ENCODE data around the gene ABCC10.
A peak's percentile ranks its signal among the peaks of the same experiment; 100 is the strongest.

Gene ABCC10

GRCh38 chr6:43434943-43435342 is 7.6 kb downstream of the ABCC10 start:
- Histone ChIP-seq H3K27me3 (ENCODE audit: control insufficient read depth in 1 of 2, insufficient read depth in 2 of 2, low read length in 2 of 2) (no peaks in the 10 kb centered on the region), H3K27ac (ENCODE audit: low read depth, low read length) (no peak overlapping the region), H3K4me1 (ENCODE audit: insufficient read depth, low read length) (peaks cover 23% of the 10 kb centered on the region), H3K4me3 (ENCODE audit: low read depth in 1 of 2, low read length in 2 of 2) (no peak overlapping the region), H3K9me3 (ENCODE audit: low read length) (no peaks in the 10 kb centered on the region), H3K9ac (ENCODE audit: low read length) (no peak overlapping the region), H3K36me3 (ENCODE audit: insufficient read depth, low read length) (peaks cover 34% of the 10 kb centered on the region)

GRCh38 chr6:43435682-43436437 is 8.5 kb downstream of the ABCC10 start:
- Histone ChIP-seq H3K27ac (ENCODE audit: low read depth, low read length) (peak overlapping the region; percentile 60), H3K9me3 (ENCODE audit: low read length) (no peaks in the 10 kb centered on the region), H3K36me3 (ENCODE audit: insufficient read depth, low read length) (peaks cover 34% of the 10 kb centered on the region), H3K27me3 (ENCODE audit: control insufficient read depth in 1 of 2, insufficient read depth in 2 of 2, low read length in 2 of 2) (no peaks in the 10 kb centered on the region), H3K9ac (ENCODE audit: low read length) (no peak overlapping the region), H3K4me1 (ENCODE audit: insufficient read depth, low read length) (peaks cover 23% of the 10 kb centered on the region), H3K4me3 (ENCODE audit: low read depth in 1 of 2, low read length in 2 of 2) (no peak overlapping the region)

GRCh38 chr6:43436577-43437282 is 9.4 kb downstream of the ABCC10 start:
- no peak overlapping the region for H3K4me3 ChIP-seq (ENCODE audit: low read depth in 1 of 2, low read length in 2 of 2)
- H3K4me1 ChIP-seq (ENCODE audit: insufficient read depth, low read length): peaks cover 23% of the 10 kb centered on the region
- H3K27ac ChIP-seq (ENCODE audit: low read depth, low read length): peak overlapping the region; percentile 60
- no peaks in the 10 kb centered on the region for H3K27me3 ChIP-seq (ENCODE audit: control insufficient read depth in 1 of 2, insufficient read depth in 2 of 2, low read length in 2 of 2)
- H3K9me3 ChIP-seq (ENCODE audit: low read length): no peaks in the 10 kb centered on the region
- peaks cover 39% of the 10 kb centered on the region for H3K36me3 ChIP-seq (ENCODE audit: insufficient read depth, low read length)
- H3K9ac ChIP-seq (ENCODE audit: low read length): no peak overlapping the region

GRCh38 chr6:43437700-43438099 is 10.4 kb downstream of the ABCC10 start:
- Histone ChIP-seq H3K4me3 (ENCODE audit: low read depth in 1 of 2, low read length in 2 of 2) (no peak overlapping the region), H3K27ac (ENCODE audit: low read depth, low read length) (no peak overlapping the region), H3K27me3 (ENCODE audit: control insufficient read depth in 1 of 2, insufficient read depth in 2 of 2, low read length in 2 of 2) (no peaks in the 10 kb centered on the region), H3K4me1 (ENCODE audit: insufficient read depth, low read length) (peaks cover 23% of the 10 kb centered on the region), H3K9ac (ENCODE audit: low read length) (no peak overlapping the region), H3K36me3 (ENCODE audit: insufficient read depth, low read length) (peaks cover 41% of the 10 kb centered on the region), H3K9me3 (ENCODE audit: low read length) (no peaks in the 10 kb centered on the region)

GRCh38 chr6:43442935-43443334 is 15.6 kb downstream of the ABCC10 start:
- no peaks in the 10 kb centered on the region for H3K27me3 ChIP-seq (ENCODE audit: control insufficient read depth in 1 of 2, insufficient read depth in 2 of 2, low read length in 2 of 2)
- no peaks in the 10 kb centered on the region for H3K4me1 ChIP-seq (ENCODE audit: insufficient read depth, low read length)
- no peak overlapping the region for H3K27ac ChIP-seq (ENCODE audit: low read depth, low read length)
- H3K9ac ChIP-seq (ENCODE audit: low read length): no peak overlapping the region
- peaks cover 66% of the 10 kb centered on the region for H3K36me3 ChIP-seq (ENCODE audit: insufficient read depth, low read length)
- H3K9me3 ChIP-seq (ENCODE audit: low read length): no peaks in the 10 kb centered on the region
- no peak overlapping the region for H3K4me3 ChIP-seq (ENCODE audit: low read depth in 1 of 2, low read length in 2 of 2)

- H3K4me3 ChIP-seq (ENCODE audit: low read depth in 1 of 2, low read length in 2 of 2): no peak overlapping the region
- peaks cover 66% of the 10 kb centered on the region for H3K36me3 ChIP-seq (ENCODE audit: insufficient read depth, low read length)
- no peak overlapping the region for H3K9ac ChIP-seq (ENCODE audit: low read length)
- no peak overlapping the region for H3K27ac ChIP-seq (ENCODE audit: low read depth, low read length)
- no peaks in the 10 kb centered on the region for H3K9me3 ChIP-seq (ENCODE audit: low read length)
- H3K27me3 ChIP-seq (ENCODE audit: control insufficient read depth in 1 of 2, insufficient read depth in 2 of 2, low read length in 2 of 2): no peaks in the 10 kb centered on the region
- no peaks in the 10 kb centered on the region for H3K4me1 ChIP-seq (ENCODE audit: insufficient read depth, low read length)
These were observed 16.7 kb downstream of the ABCC10 start for GRCh38 chr6:43444036-43444435.

- H3K9ac ChIP-seq (ENCODE audit: low read length): no peak overlapping the region
- H3K4me3 ChIP-seq (ENCODE audit: low read depth in 1 of 2, low read length in 2 of 2): no peak overlapping the region
- H3K27me3 ChIP-seq (ENCODE audit: control insufficient read depth in 1 of 2, insufficient read depth in 2 of 2, low read length in 2 of 2): no peaks in the 10 kb centered on the region
- H3K36me3 ChIP-seq (ENCODE audit: insufficient read depth, low read length): peaks cover 71% of the 10 kb centered on the region
- H3K4me1 ChIP-seq (ENCODE audit: insufficient read depth, low read length): no peaks in the 10 kb centered on the region
- no peak overlapping the region for H3K27ac ChIP-seq (ENCODE audit: low read depth, low read length)
- no peaks in the 10 kb centered on the region for H3K9me3 ChIP-seq (ENCODE audit: low read length)
These were observed 17.2 kb downstream of the ABCC10 start for GRCh38 chr6:43444582-43444981.

GRCh38 chr6:43445576-43445975 is 18.2 kb downstream of the ABCC10 start:
- Histone ChIP-seq H3K4me1 (ENCODE audit: insufficient read depth, low read length) (no peaks in the 10 kb centered on the region), H3K36me3 (ENCODE audit: insufficient read depth, low read length) (peaks cover 77% of the 10 kb centered on the region)

GRCh38 chr6:43447604-43448003 is 20.3 kb downstream of the ABCC10 start:
- Histone ChIP-seq H3K36me3 (ENCODE audit: insufficient read depth, low read length) (peaks cover 63% of the 10 kb centered on the region), H3K27me3 (ENCODE audit: control insufficient read depth in 1 of 2, insufficient read depth in 2 of 2, low read length in 2 of 2) (no peaks in the 10 kb centered on the region), H3K9me3 (ENCODE audit: low read length) (no peaks in the 10 kb centered on the region), H3K4me1 (ENCODE audit: insufficient read depth, low read length) (no peaks in the 10 kb centered on the region), H3K9ac (ENCODE audit: low read length) (no peak overlapping the region), H3K27ac (ENCODE audit: low read depth, low read length) (no peak overlapping the region), H3K4me3 (ENCODE audit: low read depth in 1 of 2, low read length in 2 of 2) (no peak overlapping the region)

More at GRCh38 chr6:43445576-43445975, 18.2 kb downstream of the ABCC10 start:
- H3K4me3 ChIP-seq (ENCODE audit: low read depth in 1 of 2, low read length in 2 of 2): no peak overlapping the region
- no peaks in the 10 kb centered on the region for H3K9me3 ChIP-seq (ENCODE audit: low read length)
- H3K27ac ChIP-seq (ENCODE audit: low read depth, low read length): no peak overlapping the region
- H3K27me3 ChIP-seq (ENCODE audit: control insufficient read depth in 1 of 2, insufficient read depth in 2 of 2, low read length in 2 of 2): no peaks in the 10 kb centered on the region
- no peak overlapping the region for H3K9ac ChIP-seq (ENCODE audit: low read length)

- Histone ChIP-seq H3K9ac (ENCODE audit: low read length) (no peak overlapping the region), H3K27me3 (ENCODE audit: control insufficient read depth in 1 of 2, insufficient read depth in 2 of 2, low read length in 2 of 2) (no peaks in the 10 kb centered on the region), H3K4me1 (ENCODE audit: insufficient read depth, low read length) (no peaks in the 10 kb centered on the region), H3K36me3 (ENCODE audit: insufficient read depth, low read length) (peaks cover 50% of the 10 kb centered on the region), H3K4me3 (ENCODE audit: low read depth in 1 of 2, low read length in 2 of 2) (no peak overlapping the region), H3K27ac (ENCODE audit: low read depth, low read length) (no peak overlapping the region), H3K9me3 (ENCODE audit: low read length) (no peaks in the 10 kb centered on the region)
These were observed 21.6 kb downstream of the ABCC10 start for GRCh38 chr6:43448916-43449315.

- H3K27me3 ChIP-seq (ENCODE audit: control insufficient read depth in 1 of 2, insufficient read depth in 2 of 2, low read length in 2 of 2): peaks cover 0 to 8% of the 10 kb centered on the region in 2 donors
- no peak overlapping the region for H3K27ac ChIP-seq (ENCODE audit: low read depth, low read length)
- no peak overlapping the region for H3K4me3 ChIP-seq (ENCODE audit: low read depth in 1 of 2, low read length in 2 of 2)
- H3K36me3 ChIP-seq (ENCODE audit: insufficient read depth, low read length): peaks cover 39% of the 10 kb centered on the region
- H3K9me3 ChIP-seq (ENCODE audit: low read length): no peaks in the 10 kb centered on the region
- peaks cover 4% of the 10 kb centered on the region for H3K4me1 ChIP-seq (ENCODE audit: insufficient read depth, low read length)
- no peak overlapping the region for H3K9ac ChIP-seq (ENCODE audit: low read length)
These were observed 23.4 kb downstream of the ABCC10 start for GRCh38 chr6:43450699-43451131.

All from muscle layer of colon (tissue), 2 donors.